NCI-H1694 treated with DMSO at 0.1 percent for 48 hours (cell line): Measurements from ENCODE around the gene SLC6A11.

Experiments
- DNase-seq: peaks from one replicate; lab custom pipeline; 2025; lab: John Stamatoyannopoulos, UW

SLC6A11 gene

GRCh38 chr3:10841100-10841499 is 25.1 kb downstream of the SLC6A11 start:
- DNase-seq: no peak

DNA sequence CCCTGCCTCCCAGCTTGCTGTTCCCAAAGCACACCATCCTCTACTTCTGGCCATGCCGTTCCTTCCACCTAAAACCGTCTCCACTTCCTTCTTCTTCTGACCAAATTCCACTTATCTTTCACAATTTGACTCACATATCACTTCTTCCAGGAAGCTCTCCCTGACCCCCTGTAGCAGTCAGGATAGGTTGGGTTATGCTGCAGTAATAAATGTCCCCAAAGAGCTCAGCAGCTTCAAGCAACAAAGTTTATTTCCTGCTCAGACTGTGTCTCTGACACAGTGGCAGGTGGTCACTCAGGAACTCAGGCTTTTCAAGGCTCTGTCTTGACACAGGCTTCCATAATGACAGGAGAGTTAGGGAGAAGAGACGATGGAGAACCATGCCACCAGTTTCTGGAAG is 27.4 kb downstream of the SLC6A11 start:
- DNase-seq: no peak

- DNase-seq: no peak
These were observed 29.2 kb downstream of the SLC6A11 start for GRCh38 chr3:10845001-10845761.

DNA sequence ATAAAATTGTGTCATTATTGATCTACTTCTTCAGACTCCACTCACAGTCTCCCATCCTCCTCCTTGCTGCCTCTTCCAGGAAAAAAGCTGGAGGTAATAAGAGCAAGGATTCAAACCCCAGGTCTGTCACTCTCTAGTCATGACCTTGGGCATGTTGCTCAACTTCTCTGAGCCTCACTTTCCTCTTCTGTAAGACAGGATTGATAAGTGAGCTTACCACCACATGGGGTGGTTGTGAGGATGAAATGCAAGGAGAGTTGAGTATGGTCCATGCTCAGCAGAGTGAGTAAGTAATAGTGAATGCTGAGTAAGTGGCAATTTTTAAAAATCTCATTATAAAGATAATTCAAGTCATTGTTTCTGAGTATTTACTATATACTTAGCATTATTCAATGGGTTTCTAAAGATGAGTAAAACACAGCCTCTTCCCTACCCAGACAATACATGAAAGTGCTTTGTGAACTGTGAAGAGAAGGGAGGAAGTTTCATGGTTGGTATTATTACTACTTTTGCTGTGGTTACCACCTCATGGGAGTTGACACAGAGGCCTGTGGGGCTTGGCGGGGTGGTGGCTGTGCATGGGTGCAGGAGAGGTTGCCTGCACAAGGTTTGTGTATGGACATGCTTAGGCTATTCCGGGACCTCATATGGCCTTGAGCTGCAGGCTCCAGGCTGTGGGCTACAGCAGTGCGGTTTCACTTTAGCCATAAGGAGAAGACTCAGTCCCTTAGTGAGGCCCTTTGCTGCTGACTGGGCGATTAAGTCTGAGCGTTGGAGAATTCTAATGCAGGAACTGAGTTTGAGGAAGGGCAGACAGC is 30.0 kb downstream of the SLC6A11 start:
- no peak for DNase-seq

- no peak for DNase-seq
These were observed 30.6 kb downstream of the SLC6A11 start for GRCh38 chr3:10846657-10846975.

GRCh38 chr3:10848261-10848660 is 32.2 kb downstream of the SLC6A11 start:
- no peak for DNase-seq

DNA sequence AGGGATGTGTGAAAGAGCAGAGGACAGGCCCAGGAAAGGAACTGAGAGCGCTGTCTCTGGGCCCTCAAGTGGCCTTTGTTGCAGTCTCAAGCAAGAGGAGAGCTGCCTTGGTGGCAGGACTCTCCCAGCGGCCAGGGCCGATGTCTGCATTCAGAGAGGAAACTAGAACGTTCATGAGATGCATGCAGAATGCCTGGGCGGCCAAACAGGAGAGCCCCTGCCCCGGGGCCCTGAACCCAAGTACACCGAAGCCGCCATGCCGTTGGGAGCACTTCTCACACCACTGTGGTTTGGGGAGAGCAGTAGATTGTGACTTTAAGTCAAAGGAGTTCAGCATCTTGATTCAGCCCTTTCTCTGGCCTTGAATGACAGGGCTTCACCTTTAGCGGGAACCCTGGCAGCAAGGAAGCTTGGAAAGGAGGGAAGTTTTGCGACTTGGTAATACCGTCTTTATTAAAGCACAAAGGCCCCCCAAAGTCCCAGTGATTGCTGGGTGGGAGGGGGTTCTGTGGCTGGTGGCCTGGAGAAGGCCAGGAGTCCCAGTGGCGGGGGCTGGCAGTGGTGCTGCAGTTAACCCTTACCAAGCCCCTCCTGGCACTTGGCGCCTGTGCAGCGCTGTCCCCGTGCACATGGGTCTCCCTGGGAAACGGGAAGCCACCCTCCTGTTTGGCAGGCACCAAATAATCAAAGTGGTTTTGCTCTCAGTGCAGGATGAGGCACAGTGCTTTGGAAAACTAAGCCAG is 36.2 kb downstream of the SLC6A11 start:
- DNase-seq: no peak

DNA sequence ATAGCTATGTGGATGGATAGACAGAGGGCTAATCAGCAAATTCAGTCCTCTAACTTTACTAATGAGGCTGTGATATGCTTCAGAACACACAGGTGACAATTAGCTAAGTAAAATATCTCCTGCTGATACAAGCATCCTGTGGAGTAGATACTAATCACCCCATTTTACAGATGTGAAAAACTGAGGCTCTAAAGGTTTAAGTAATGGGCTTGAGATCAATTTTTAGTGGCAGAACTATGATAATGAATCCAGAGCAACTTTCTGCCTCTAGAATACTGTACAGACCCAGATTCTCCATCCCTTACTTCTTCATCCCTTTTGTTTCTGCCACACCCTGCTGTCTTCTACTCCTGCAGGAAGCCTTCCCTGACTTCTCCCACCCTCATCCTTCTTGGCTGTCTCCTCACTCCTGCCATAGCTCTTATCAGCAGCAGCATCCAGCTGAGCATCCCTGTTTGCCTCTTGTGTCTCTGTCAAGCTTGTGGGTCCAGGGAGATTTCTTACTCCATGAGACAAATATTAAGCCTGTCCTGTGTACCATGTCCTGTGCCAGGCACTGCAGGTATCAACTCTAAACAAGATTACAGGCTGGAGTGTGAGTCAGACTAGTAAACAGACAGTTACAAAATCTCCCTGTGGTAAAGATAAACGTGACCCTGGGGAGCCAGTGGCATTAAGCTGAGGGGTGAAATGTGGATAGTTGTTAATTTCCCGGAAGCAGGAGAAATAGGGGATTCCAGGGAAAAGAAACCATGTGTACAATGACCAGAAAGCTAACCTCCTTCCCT is 39.2 kb downstream of the SLC6A11 start:
- DNase-seq: no peak

GRCh38 chr3:10855871-10856662 is 40.0 kb downstream of the SLC6A11 start:
- no peak for DNase-seq

DNA sequence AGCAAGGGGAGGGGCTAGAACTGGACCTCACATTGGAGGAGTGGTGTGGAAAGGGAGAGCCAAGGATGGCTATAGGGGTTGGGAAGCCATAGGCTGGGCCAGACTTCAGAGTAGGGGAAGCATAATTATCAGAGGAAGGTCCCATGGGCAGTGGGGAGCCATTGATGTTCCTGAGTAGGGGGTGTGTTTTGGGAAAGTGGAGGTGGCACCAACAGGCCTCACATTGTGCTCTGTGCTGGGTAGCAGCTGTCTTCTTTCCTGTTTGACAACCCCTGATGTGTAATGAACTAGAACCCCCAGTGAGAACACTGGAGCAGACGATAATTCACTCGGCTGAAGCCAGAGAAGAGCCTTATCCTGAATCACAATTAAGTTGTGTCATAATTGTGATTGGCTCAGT is 41.2 kb downstream of the SLC6A11 start:
- no peak for DNase-seq

DNA sequence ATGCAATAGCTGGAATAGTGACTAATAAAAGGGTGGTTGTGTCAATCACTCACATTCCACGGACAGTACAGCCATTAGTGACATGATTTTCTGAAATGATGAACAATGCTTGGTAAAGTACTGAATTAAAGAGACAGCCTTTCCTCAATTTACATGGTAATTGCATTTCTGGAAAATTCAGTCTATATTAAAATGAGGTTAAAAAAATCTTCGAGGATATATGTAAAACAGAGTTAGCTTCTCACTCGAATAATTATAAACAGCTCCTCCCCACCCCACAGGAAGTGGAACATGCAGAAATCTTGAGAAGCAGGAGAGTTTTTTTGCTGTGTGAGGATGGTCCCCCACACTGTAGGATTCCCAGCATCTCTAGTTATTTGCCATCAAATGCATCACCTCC is 42.1 kb downstream of the SLC6A11 start:
- DNase-seq: no peak

DNA sequence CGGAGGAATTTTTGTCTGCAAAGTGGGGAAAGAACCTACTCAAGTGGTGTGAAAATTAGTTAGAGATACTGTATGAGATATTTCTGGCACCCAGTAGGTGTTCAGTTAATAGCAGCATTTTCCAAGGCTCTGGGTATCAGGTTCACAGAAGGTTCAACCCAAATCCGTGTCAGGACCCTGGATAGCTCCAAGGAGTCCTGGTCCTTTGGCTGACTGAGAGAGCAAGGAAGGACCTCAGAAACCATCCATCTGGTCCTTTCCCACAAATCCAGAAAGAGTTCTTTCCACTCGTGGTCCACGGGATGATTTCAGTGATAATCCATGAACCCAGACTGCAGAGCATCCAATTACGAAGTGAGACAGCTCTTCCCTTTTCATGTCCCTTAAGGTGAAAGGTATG is 51.4 kb downstream of the SLC6A11 start:
- DNase-seq: no peak

DNA sequence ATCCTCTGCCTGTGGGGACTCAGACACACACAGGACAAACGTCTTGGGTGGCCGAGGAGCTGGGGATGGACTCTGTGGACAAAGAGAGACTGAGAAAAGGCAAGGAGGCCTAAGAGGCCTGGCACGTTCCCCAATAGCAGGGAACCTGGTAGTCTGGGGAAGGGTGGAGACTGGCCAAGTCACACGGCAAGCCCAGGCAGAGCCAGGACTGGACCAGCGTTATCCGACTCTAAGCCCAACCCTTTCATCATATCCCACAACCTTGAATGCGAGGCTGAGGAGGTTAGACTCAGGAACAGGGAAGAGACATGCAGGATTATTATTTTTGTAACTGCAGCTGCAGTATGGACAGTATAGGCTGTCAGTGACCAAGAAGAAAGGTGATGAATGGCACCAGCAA is 53.4 kb downstream of the SLC6A11 start:
- no peak for DNase-seq

- DNase-seq: no peak
These were observed 54.3 kb downstream of the SLC6A11 start for GRCh38 chr3:10870296-10870695.

DNA sequence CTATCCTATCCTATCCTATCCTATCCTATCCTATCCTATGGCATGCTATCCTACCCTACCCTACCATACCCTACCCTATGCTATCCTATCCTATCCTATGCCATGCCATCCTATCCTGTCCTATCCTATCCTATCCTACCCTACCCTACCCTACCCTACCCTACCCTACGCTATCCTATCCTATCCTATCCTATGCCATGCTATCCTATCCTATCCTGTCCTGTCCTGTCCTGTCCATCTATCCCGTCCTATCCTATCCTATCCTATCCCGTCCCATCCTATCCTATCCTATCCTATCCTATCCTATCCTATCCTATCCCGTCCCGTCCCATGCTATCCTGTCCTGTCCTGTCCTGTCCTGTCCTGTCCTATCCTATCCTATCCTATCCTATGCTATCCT is 57.4 kb downstream of the SLC6A11 start:
- no peak for DNase-seq

GRCh38 chr3:10875914-10876313 is 59.9 kb downstream of the SLC6A11 start:
- no peak for DNase-seq

DNA sequence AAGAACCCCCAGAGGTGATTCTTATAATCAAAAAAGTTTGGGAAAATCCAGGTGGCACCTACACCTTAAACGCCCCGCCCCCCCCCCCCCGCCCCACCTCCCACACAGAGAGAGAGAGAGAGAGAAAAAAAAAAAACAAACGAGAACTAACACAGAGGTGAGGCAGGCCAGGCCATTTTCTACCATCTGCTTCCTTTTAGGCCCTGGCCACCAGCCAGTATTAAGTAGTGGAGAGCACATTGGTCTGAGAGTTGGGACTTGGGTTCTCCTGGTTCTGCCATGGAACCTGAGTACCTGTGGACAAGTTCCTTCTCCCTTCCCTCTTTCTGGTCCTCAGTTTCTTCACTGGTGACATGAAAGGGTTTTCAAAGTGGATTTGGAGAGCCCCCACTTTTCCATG is 60.6 kb downstream of the SLC6A11 start:
- DNase-seq: no peak

- no peak for DNase-seq
These were observed 66.8 kb downstream of the SLC6A11 start for GRCh38 chr3:10882851-10883250.

DNA sequence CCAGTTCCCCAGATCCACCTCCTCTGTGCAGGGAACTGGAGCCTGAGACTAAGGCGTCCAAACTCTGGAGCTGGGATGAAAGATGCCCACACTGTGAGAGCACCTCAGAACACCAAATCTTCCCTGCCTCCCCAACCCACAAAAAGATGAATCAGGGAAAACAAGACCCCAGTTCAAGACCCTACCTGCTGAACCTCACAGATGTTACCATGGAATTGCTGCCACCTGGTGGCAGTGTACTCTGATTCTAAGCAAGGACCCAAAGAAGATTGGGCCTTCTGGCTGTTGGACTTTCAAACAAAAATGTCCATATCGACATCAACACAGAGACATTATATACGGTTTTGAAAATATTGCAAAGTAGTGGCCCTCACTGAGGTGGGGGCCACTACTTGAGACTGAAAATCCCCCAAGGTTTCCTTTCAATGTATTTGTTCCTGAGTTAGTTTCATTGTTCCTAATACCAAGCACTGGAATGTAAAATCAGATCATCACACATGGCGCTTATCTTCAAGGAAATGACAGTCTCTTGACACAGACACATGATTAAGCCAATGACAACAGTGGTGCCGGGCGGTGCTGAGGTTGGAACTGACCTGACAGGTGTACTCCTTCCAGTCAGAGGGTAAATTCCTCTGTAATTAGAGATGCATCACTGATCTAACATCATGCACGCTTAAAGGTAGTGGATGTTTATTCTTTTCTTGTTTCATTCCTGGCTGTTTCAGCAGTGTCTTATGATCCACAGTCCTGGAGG is 67.6 kb downstream of the SLC6A11 start:
- DNase-seq: peak; percentile 0

DNA sequence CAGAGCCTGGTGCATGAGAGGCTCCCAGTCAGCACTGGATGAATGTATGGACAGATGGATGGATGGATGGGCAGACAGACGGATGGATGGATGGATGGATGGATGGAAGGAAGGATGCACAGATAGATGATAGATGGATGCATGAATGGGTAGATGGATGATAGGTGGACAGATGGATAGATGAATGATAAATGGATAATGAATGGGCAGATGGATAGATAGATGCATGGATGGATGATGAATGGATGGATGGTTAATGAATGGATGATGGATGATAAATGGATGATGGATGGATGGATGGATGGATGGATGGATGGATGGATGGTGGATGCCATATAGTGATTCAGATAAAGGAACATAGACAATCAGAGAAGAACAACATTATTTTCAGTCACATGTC is 71.0 kb downstream of the SLC6A11 start:
- DNase-seq: no peak
